IMR-90 (cell line): Measurements from ENCODE around the gene CLBA1. TPM values are rescaled to one million over a fixed set of nuclear protein-coding genes. Genes with fewer than 3 reads are reported as not detected.
A peak's percentile ranks its signal among the peaks of the same experiment; 100 is the strongest.

Experiments used
- ATAC-seq: fragments of 200-7000 bp; cut with Tn5 transposase; 2 replicates; pipeline ENCODE4 v1.9.1; 2020; ENCODE audit warnings: low read depth, mild to moderate bottlenecking, moderate library complexity
- BruUV-seq: library from RNA; stranded (reverse); fragments of 400-500 nt; replicated peaks from 2 replicates; lab custom pipeline; 2021; lab: Mats Ljungman, UMichigan
- CTCF ChIA-PET: fragments of 300-600 bp; formaldehyde crosslinking; extraction: SDS; loops from one replicate; lab custom pipeline; 2021; ENCODE audit warnings: antibody characterized with exemption; lab: Yijun Ruan, JAX
- POLR2A ChIA-PET: fragments of 300-600 bp; sonication (Branson Sonifier 250); formaldehyde crosslinking; loops from one replicate; lab custom pipeline; 2022; ENCODE audit warnings: antibody characterized with exemption; ENCODE audit not compliant: unreplicated experiment; lab: Charles Lee
- DNase-seq: peaks from one replicate; pipeline ENCODE4 v3.0.0; 2013
- H2AFZ ChIP-seq: replicated peaks from 2 replicates; pipeline ENCODE3; 2013; ENCODE audit warnings: low read length, mild to moderate bottlenecking; ENCODE audit not compliant: poor library complexity
- H2AK5ac ChIP-seq: 2 replicates; pipeline ENCODE4 v1.6.1; 2013; ENCODE audit warnings: low read depth, low read length, inconsistent platforms
- H2AK9ac ChIP-seq: replicated peaks from 2 replicates; pipeline ENCODE3; 2013; ENCODE audit warnings: mild to moderate bottlenecking, low read depth, low read length, moderate library complexity; ENCODE audit not compliant: poor library complexity
- H2BK120ac ChIP-seq: 2 replicates; pipeline ENCODE4 v1.6.1; 2013; ENCODE audit warnings: low read depth, low read length, inconsistent platforms
- H2BK15ac ChIP-seq: 3 replicates; pipeline ENCODE4 v1.6.1; 2013; ENCODE audit warnings: low read depth, low read length, inconsistent platforms
- H2BK20ac ChIP-seq: 2 replicates; pipeline ENCODE4 v1.6.1; 2013; ENCODE audit warnings: low read depth, mild to moderate bottlenecking, inconsistent platforms, low read length, moderate library complexity
- H2BK5ac ChIP-seq: 2 replicates; pipeline ENCODE4 v1.6.1; 2013; ENCODE audit warnings: mild to moderate bottlenecking, low read depth, low read length, inconsistent platforms; ENCODE audit not compliant: poor library complexity, severe bottlenecking
- H3K14ac ChIP-seq: replicated peaks from 2 replicates; pipeline ENCODE4 v1.6.1; 2013; ENCODE audit warnings: low read depth, low read length, inconsistent platforms
- H3K18ac ChIP-seq: 2 replicates; pipeline ENCODE4 v1.6.1; 2013; ENCODE audit warnings: low read depth, low read length, control low read depth
- H3K23ac ChIP-seq: 2 replicates; pipeline ENCODE4 v1.6.1; 2013; ENCODE audit warnings: low read depth, low read length, inconsistent platforms
- H3K27ac ChIP-seq: 2 replicates; pipeline ENCODE4 v1.5.1; 2013; ENCODE audit warnings: mild to moderate bottlenecking, control low read depth, low read length; ENCODE audit not compliant: insufficient read depth
- H3K27me3 ChIP-seq: 2 replicates; pipeline ENCODE4 v1.6.1; 2013; ENCODE audit warnings: low read length; ENCODE audit not compliant: control insufficient read depth, insufficient read depth
- H3K36me3 ChIP-seq: 2 replicates; pipeline ENCODE4 v1.6.1; 2013; ENCODE audit warnings: low read length, mixed read lengths; ENCODE audit not compliant: control insufficient read depth, insufficient read depth
- H3K4ac ChIP-seq: 2 replicates; pipeline ENCODE4 v1.6.1; 2013; ENCODE audit warnings: low read depth, low read length, inconsistent platforms
- H3K4me1 ChIP-seq: 2 replicates; pipeline ENCODE4 v1.6.1; 2013; ENCODE audit warnings: low read length, mixed read lengths; ENCODE audit not compliant: control insufficient read depth, insufficient read depth
- H3K4me2 ChIP-seq: 2 replicates; pipeline ENCODE4 v1.6.1; 2013; ENCODE audit warnings: low read depth, mild to moderate bottlenecking, control low read depth, low read length, moderate library complexity
- H3K4me3 ChIP-seq: 2 replicates; pipeline ENCODE4 v1.5.1; 2013; ENCODE audit warnings: low read depth, mild to moderate bottlenecking, control low read depth, low read length, moderate library complexity; ENCODE audit not compliant: insufficient read depth
- H3K56ac ChIP-seq: 2 replicates; pipeline ENCODE4 v1.6.1; 2013; ENCODE audit warnings: low read length, inconsistent platforms; ENCODE audit not compliant: insufficient read depth; ENCODE audit errors: extremely low read depth
- H3K79me1 ChIP-seq, 2 experiments: 2 replicates each; pipeline ENCODE4 v1.6.1; 2013; ENCODE audit warnings: low read length in 2 of 2, inconsistent platforms in 1 of 2, low read depth in 1 of 2
- H3K9ac ChIP-seq: 2 replicates; pipeline ENCODE4 v1.6.1; 2013; ENCODE audit warnings: low read depth, low read length, control low read depth
- H3K9me1 ChIP-seq: 2 replicates; pipeline ENCODE4 v1.6.1; 2013; ENCODE audit warnings: low read length, inconsistent platforms; ENCODE audit not compliant: insufficient read depth
- H3K9me3 ChIP-seq: 2 replicates; pipeline ENCODE4 v1.6.1; 2013; ENCODE audit warnings: low read length; ENCODE audit not compliant: control insufficient read depth, insufficient read depth
- H4K20me1 ChIP-seq: 2 replicates; pipeline ENCODE4 v1.6.1; 2013; ENCODE audit warnings: low read length, inconsistent platforms; ENCODE audit not compliant: insufficient read depth
- H4K5ac ChIP-seq: 2 replicates; pipeline ENCODE4 v1.6.1; 2013; ENCODE audit warnings: mild to moderate bottlenecking, low read depth, low read length, control low read depth
- H4K8ac ChIP-seq, 2 experiments: 2 replicates each; pipeline ENCODE4 v1.6.1; 2013; ENCODE audit warnings: low read depth in 2 of 2, low read length in 2 of 2, control low read depth in 1 of 2, inconsistent platforms in 1 of 2
- H4K91ac ChIP-seq: 2 replicates; pipeline ENCODE4 v1.6.1; 2013; ENCODE audit warnings: low read depth, low read length, inconsistent platforms; ENCODE audit not compliant: insufficient read depth
- BHLHE40 ChIP-seq: fragments of 150-350 bp; IDR thresholded peaks from 2 replicates; pipeline ENCODE4 v1.6.1; 2016; ENCODE audit warnings: mild to moderate bottlenecking, low read depth, low read length
- CEBPB ChIP-seq: IDR thresholded peaks from 2 replicates; pipeline ENCODE4 v1.6.1; 2012; ENCODE audit warnings: low read depth, low read length, improper control_type of control experiment
- CHD1 ChIP-seq: IDR thresholded peaks from 2 replicates; pipeline ENCODE4 v1.6.1; 2012; ENCODE audit warnings: low read depth, low read length, improper control_type of control experiment
- ELK1 ChIP-seq: fragments of 150-350 bp; IDR thresholded peaks from 2 replicates; pipeline ENCODE4 v1.6.1; 2016; ENCODE audit warnings: low read depth, mild to moderate bottlenecking, low read length, moderate library complexity, borderline replicate concordance
- FOS ChIP-seq: fragments of 150-350 bp; IDR thresholded peaks from 2 replicates; pipeline ENCODE4 v1.6.1; 2016; ENCODE audit warnings: low read depth, low read length
- MAFK ChIP-seq: IDR thresholded peaks from 2 replicates; pipeline ENCODE4 v1.6.1; 2012; ENCODE audit warnings: low read depth, low read length, improper control_type of control experiment
- MAZ ChIP-seq: IDR thresholded peaks from 2 replicates; pipeline ENCODE4 v1.6.1; 2012; ENCODE audit warnings: low read depth, mild to moderate bottlenecking, low read length, improper control_type of control experiment, moderate library complexity, borderline replicate concordance
- MXI1 ChIP-seq: IDR thresholded peaks from 2 replicates; pipeline ENCODE4 v1.6.1; 2012; ENCODE audit warnings: low read depth, mild to moderate bottlenecking, low read length, moderate library complexity, borderline replicate concordance
- NFE2L2 ChIP-seq: fragments of 150-350 bp; IDR thresholded peaks from 2 replicates; pipeline ENCODE4 v1.6.1; 2016; ENCODE audit warnings: low read depth, mild to moderate bottlenecking, low read length
- POLR2A ChIP-seq: IDR thresholded peaks from 2 replicates; pipeline ENCODE4 v1.6.1; 2012; ENCODE audit warnings: mild to moderate bottlenecking, low read depth, low read length
- RAD21 ChIP-seq: IDR thresholded peaks from 2 replicates; pipeline ENCODE4 v1.6.1; 2012; ENCODE audit warnings: low read length, improper control_type of control experiment
- RCOR1 ChIP-seq: IDR thresholded peaks from 2 replicates; pipeline ENCODE4 v1.6.1; 2012; ENCODE audit warnings: mild to moderate bottlenecking, low read length, improper control_type of control experiment; ENCODE audit not compliant: insufficient replicate concordance
- RFX5 ChIP-seq: IDR thresholded peaks from 2 replicates; pipeline ENCODE4 v1.8.0; 2012; ENCODE audit warnings: low read depth, mild to moderate bottlenecking, low read length, moderate library complexity
- SMC3 ChIP-seq: fragments of 150-350 bp; IDR thresholded peaks from 2 replicates; pipeline ENCODE4 v1.6.1; 2016; ENCODE audit warnings: low read depth, mild to moderate bottlenecking, antibody characterized with exemption, low read length, moderate library complexity
- WGBS, 2 experiments: methylation state at CpG; one replicate each; pipeline versions ENCODE4 v1.1.5 to v1.1.7; 2013; ENCODE audit warnings: missing lambda C conversion rate in 2 of 2; ENCODE audit not compliant: insufficient read length in 1 of 2; ENCODE audit errors: extremely low coverage in 2 of 2; 5-methylcytosine and 5-hydroxymethylcytosine counted together
- dilution Hi-C: fragments of 300-500 bp; cut with HindIII; formaldehyde crosslinking; loops from one replicate; pipeline ENCODE4 v1.14.3; 2018; ENCODE audit warnings: low sequenced_read_pairs; ENCODE audit not compliant: unreplicated experiment
- in situ Hi-C: fragments of 300-500 bp; cut with MboI; formaldehyde crosslinking; loops from 3 replicates; pipeline ENCODE4 v1.14.3; 2019; ENCODE audit warnings: low sequenced_read_pairs, inconsistent platforms, mixed read lengths
- intact Hi-C: fragments of 100-400 bp; cut with micrococcal nuclease; formaldehyde crosslinking; loops from 2 replicates; pipeline ENCODE4 v1.10.0; 2022
- polyA plus RNA-seq, 3 experiments: library from polyadenylated mRNA; depleted of rRNA; stranded (reverse); fragments of >200 nt; gene quantifications; 2 replicates each; pipeline ENCODE4 v1.2.3, GENCODE V29; 2012; ENCODE audit warnings: low replicate concordance in 1 of 3
- total RNA-seq: library from RNA; depleted of rRNA; stranded (reverse); fragments of >200 nt; gene quantifications from 2 replicates; pipeline ENCODE4 v1.2.3, GENCODE V29; 2012
- TF ChIP-seq, protein P1 (sequence below): fragments of 150-350 bp; IDR thresholded peaks from 2 replicates; pipeline ENCODE4 v1.6.1; 2017; ENCODE audit warnings: mild to moderate bottlenecking, antibody characterized with exemption, low read length, low read depth

The CLBA1 gene
- total and polyA plus RNA-seq, 2 of the 4 experiments (the other 2 are of a cell fraction) = 2.7 to 6.2 TPM

DNA sequence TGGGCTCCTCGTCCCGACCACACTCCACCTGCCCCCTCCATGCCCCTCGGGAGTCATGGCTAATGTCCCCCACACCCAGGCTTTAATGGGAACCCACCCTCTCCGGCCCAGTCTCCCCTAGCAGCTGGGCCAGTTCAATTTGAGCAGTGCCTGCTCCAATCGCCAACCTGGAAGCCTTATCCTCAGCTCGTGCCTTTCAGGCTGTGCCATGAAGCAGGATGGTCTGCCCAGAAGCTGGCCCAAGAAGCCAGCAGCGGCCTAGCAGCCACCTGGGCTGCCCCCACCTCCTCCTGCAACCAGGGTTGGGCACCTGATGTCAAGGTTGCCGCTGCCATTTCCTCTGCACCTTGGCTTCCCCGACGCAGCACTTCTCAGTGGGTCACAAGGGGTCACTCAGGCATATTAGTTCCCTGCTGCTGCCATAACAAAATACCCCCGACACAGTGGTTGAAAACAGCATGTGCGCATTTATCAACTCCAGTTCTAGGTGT lies 2.3 kb upstream of the CLBA1 start:
- H3K9ac ChIP-seq = no peak overlapping the region
- in situ Hi-C loops (no loop called here), dilution Hi-C loops (no loop called here), intact Hi-C loops (no loop called here)
- H2AFZ ChIP-seq = no peak overlapping the region
- no peak overlapping the region for H3K4me3 ChIP-seq
- no peak overlapping the region for H3K18ac ChIP-seq
- H2BK15ac ChIP-seq = no peak overlapping the region
- H2BK120ac ChIP-seq = no peak overlapping the region
- H3K56ac ChIP-seq = no peak overlapping the region
- CTCF ChIA-PET = no interaction called here
- H4K8ac ChIP-seq = no peak overlapping the region
- no peak overlapping the region for H3K14ac ChIP-seq
- no peak overlapping the region for H2BK20ac ChIP-seq
- H4K20me1 ChIP-seq = peaks cover 4% of the 10 kb centered on the region; the same call in 1 of the 2 replicates
- no peak overlapping the region for H3K27ac ChIP-seq
- H2BK5ac ChIP-seq = no peak overlapping the region
- H4K91ac ChIP-seq = no peak overlapping the region
- H3K9me1 ChIP-seq = 0 out of 2 replicates have a peak, but pooled peaks cover 5% of the 10 kb centered on the region
- POLR2A ChIA-PET = no interaction called here
- H2AK5ac ChIP-seq = 0 out of 2 replicates have a peak overlapping the region, but pooled peaks have one; percentile 9
- H4K5ac ChIP-seq = no peak overlapping the region
- ATAC-seq (no peak), DNase-seq (no peak)
- H3K79me1 ChIP-seq = peaks cover 0 to 9% of the 10 kb centered on the region in 2 experiments; a peak in 1 of 4 replicates
- H3K36me3 ChIP-seq = no peaks in the 10 kb centered on the region
- H2AK9ac ChIP-seq = no peak overlapping the region
- H3K9me3 ChIP-seq = no peaks in the 10 kb centered on the region
- TF ChIP-seq POLR2A = no peak
- TF ChIP-seq BHLHE40 = no peak
- TF ChIP-seq FOS = no peak
- no peak for TF ChIP-seq CHD1
- TF ChIP-seq MAZ = no peak
- TF ChIP-seq CEBPB = no peak
- no peak for TF ChIP-seq NFE2L2
- TF ChIP-seq, protein P1, sequence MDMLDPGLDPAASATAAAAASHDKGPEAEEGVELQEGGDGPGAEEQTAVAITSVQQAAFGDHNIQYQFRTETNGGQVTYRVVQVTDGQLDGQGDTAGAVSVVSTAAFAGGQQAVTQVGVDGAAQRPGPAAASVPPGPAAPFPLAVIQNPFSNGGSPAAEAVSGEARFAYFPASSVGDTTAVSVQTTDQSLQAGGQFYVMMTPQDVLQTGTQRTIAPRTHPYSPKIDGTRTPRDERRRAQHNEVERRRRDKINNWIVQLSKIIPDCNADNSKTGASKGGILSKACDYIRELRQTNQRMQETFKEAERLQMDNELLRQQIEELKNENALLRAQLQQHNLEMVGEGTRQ = no peak
- no peak for TF ChIP-seq ELK1
- no peak for TF ChIP-seq MAFK
- no peak for TF ChIP-seq SMC3
- no peak for TF ChIP-seq RCOR1
- no peak for TF ChIP-seq RAD21
- TF ChIP-seq RFX5 = no peak
- TF ChIP-seq MXI1 = no peak
- BruUV-seq = no TSS peak
- H3K4me2 ChIP-seq = no peak overlapping the region
- WGBS, 2 experiments = 53% methylated on average over 3 of the region's 12 CpGs; no CpG with 5 or more reads in 1 of the 2 experiments
- H3K4me1 ChIP-seq = peaks cover 8% of the 10 kb centered on the region; the same call in 1 of the 2 replicates
- H3K27me3 ChIP-seq = no peaks in the 10 kb centered on the region
- no peak overlapping the region for H3K4ac ChIP-seq
- H3K23ac ChIP-seq = no peak overlapping the region
